NT2/D1 (cell line): ENCODE measurements around the gene RAB11FIP5.

Experiments used
- YY1 ChIP-seq: IDR thresholded peaks from 2 replicates; pipeline ENCODE4 v1.6.1; 2011; ENCODE audit not compliant: insufficient read length, insufficient read depth
- ZNF274 ChIP-seq: IDR thresholded peaks from 2 replicates; pipeline ENCODE4 v1.6.1; 2011; ENCODE audit warnings: mild to moderate bottlenecking, low read depth, low read length

DNA sequence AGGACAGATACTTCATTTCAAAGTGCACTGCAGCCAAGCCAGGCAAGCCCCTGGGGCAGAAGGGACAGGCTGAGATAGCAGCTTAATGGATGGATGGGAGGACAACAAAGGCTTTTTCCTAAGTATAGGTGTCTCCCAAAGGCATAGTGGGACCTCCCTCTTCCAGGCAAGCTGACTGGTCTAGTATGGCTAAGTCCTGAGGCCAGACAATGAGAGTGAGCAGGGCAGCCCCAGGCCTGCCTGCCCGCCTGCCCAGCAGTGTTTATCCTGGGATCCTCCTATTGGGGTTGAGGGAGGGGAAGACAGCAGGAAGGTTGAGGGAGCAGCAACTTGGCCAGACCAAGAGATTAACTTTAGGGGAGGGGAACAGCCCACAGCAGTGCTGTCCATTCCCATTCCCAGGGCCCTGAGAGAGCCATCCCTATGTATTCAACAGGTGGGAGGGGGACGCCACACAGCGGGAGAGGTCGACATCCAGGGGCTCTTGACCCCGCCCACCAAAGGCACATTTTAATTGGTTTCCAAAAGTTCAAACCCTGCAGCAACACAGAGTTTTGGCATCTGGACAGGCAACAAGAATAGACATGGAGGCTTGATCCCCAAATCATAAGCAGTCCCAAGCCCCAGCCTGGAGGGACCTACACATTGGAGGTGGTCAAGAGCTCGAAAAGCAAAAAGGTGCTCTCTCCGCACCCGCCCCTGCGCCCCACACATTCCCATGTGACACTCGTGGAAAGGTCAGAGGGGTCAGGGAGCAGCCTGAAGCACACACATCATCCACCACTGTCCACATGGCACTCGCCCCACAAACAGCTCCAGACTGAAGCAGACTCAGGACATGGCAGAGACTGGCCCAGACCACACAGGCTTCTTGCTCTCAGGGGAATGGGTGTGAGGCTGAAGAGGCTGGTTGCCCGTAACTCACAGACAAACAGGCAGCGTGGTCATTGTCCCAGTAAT, 38.4 kb downstream of the RAB11FIP5 start:
- TF ChIP-seq ZNF274: no peak
- no peak for TF ChIP-seq YY1
